OCI-LY1 (cell line): ENCODE measurements around the gene TNS3.

Experiments used
- H2AFZ ChIP-seq: fragments of 200-600 bp; sonication (generic), shearing (Covaris generic); 2 replicates; pipeline ENCODE4 v1.6.0; 2014; ENCODE audit warnings: antibody characterized with exemption, mild to moderate bottlenecking, low read length
- H3F3A ChIP-seq: fragments of 200-600 bp; sonication (generic), shearing (Covaris generic); 2 replicates; pipeline ENCODE4 v1.6.0; 2014; ENCODE audit warnings: mild to moderate bottlenecking, antibody characterized with exemption, low read length, moderate library complexity; ENCODE audit not compliant: insufficient read depth
- H3K27ac ChIP-seq: fragments of 200-600 bp; sonication (generic); 2 replicates; pipeline ENCODE4 v1.5.1; 2014; ENCODE audit warnings: low read length, mixed run types, mild to moderate bottlenecking, low read depth; ENCODE audit not compliant: poor library complexity, severe bottlenecking
- H3K27me3 ChIP-seq: fragments of 200-600 bp; sonication (generic); 2 replicates; pipeline ENCODE4 v1.6.0; 2014; ENCODE audit warnings: antibody characterized with exemption, mild to moderate bottlenecking, low read length, moderate library complexity; ENCODE audit not compliant: insufficient read depth
- H3K36me3 ChIP-seq: fragments of 200-600 bp; sonication (generic); 2 replicates; pipeline ENCODE4 v1.6.1; 2014; ENCODE audit warnings: mild to moderate bottlenecking, antibody characterized with exemption, low read length, moderate library complexity, mixed read lengths; ENCODE audit not compliant: insufficient read depth
- H3K4me1 ChIP-seq: fragments of 200-600 bp; sonication (generic); 2 replicates; pipeline ENCODE4 v1.5.1; 2014; ENCODE audit warnings: mild to moderate bottlenecking, low read length, moderate library complexity; ENCODE audit not compliant: insufficient read depth, severe bottlenecking
- H3K4me2 ChIP-seq: fragments of 200-600 bp; sonication (generic), shearing (Covaris generic); 2 replicates; pipeline ENCODE4 v1.6.1; 2014; ENCODE audit warnings: low read length
- H3K4me3 ChIP-seq: fragments of 200-600 bp; sonication (generic); 2 replicates; pipeline ENCODE4 v1.5.1; 2014; ENCODE audit warnings: low read length, low read depth, mild to moderate bottlenecking, mixed read lengths; ENCODE audit not compliant: poor library complexity, severe bottlenecking
- H3K79me2 ChIP-seq: fragments of 200-600 bp; shearing (Covaris generic); 2 replicates; pipeline ENCODE4 v1.6.1; 2016; ENCODE audit warnings: mixed run types, low read length, mixed read lengths; ENCODE audit not compliant: insufficient read depth
- H3K9ac ChIP-seq: fragments of 200-600 bp; sonication (generic), shearing (Covaris generic); 2 replicates; pipeline ENCODE4 v1.6.1; 2014; ENCODE audit warnings: mild to moderate bottlenecking, low read length, mixed read lengths
- H3K9me2 ChIP-seq: fragments of 200-600 bp; sonication (generic), shearing (Covaris generic); 2 replicates; pipeline ENCODE4 v1.6.1; 2014; ENCODE audit warnings: low read depth, mild to moderate bottlenecking, low read length, mixed read lengths
- H3K9me3 ChIP-seq: fragments of 200-600 bp; shearing (Covaris generic); 2 replicates; pipeline ENCODE4 v1.6.1; 2014; ENCODE audit warnings: low read length, mixed read lengths
- H4K20me1 ChIP-seq: fragments of 200-600 bp; sonication (generic), shearing (Covaris generic); 2 replicates; pipeline ENCODE4 v1.6.0; 2016; ENCODE audit warnings: mild to moderate bottlenecking, low read length; ENCODE audit not compliant: insufficient read depth
- EZH2 ChIP-seq: fragments of 200-600 bp; sonication (generic), shearing (Covaris generic); IDR thresholded peaks from 2 replicates; pipeline ENCODE4 v1.8.0; 2017; ENCODE audit warnings: borderline replicate concordance, mixed run types, mild to moderate bottlenecking, antibody characterized with exemption, low read length, moderate library complexity, mixed read lengths
- TF ChIP-seq, protein P1 (sequence below): fragments of 200-600 bp; sonication (generic), shearing (Covaris generic); IDR thresholded peaks from 2 replicates; pipeline ENCODE4 v1.5.1; 2017; ENCODE audit warnings: mild to moderate bottlenecking, antibody characterized with exemption, low read length, moderate library complexity, mixed read lengths

TNS3 gene

DNA sequence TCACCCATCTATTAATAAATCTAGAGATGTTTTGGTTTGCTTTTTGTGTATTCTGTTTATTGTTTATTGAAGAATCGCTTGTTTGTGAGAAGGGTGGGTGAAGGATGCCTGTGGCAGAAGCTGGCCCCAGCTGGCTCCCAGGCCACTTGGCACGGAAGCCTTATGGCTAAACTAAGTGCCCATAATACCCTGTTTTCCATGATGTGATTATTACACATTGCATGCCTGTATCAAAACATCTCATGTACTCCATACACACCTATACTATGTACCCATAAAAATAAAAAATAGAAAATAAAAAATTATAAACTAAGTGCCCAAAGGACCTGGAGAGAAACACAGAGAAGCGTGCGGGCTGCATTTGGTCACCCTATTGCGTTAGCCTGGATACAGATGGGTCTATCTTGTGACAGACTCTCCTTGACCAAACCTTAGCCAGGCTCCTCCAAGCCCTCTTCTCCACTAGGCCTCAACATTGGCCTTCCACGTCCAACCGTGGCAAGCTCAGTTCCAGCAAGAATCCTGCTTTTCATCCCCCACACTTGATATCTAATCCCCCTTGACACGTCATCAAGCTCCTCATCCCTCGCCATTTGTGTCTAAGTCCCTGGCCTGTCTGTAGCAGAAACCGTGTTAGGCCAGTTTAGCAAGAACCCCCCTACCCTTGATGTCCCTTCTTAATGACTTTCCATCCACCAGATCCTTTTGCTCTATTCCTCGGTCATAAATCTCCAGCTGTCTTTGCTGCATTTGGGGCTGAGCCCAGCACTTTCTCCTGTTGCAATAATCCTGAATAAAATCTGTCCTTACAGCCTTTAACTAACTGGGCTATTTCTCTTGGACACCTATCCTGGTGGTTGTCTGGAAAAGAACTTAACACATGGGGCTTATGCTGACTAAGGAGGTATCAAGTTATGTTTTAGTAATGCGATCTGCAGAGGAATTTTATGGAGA, 245.2 kb downstream of the TNS3 start:
- H3K79me2 ChIP-seq, result no peaks in the 10 kb centered on the region
- no peaks in the 10 kb centered on the region for H3K9me3 ChIP-seq
- TF ChIP-seq, protein P1, sequence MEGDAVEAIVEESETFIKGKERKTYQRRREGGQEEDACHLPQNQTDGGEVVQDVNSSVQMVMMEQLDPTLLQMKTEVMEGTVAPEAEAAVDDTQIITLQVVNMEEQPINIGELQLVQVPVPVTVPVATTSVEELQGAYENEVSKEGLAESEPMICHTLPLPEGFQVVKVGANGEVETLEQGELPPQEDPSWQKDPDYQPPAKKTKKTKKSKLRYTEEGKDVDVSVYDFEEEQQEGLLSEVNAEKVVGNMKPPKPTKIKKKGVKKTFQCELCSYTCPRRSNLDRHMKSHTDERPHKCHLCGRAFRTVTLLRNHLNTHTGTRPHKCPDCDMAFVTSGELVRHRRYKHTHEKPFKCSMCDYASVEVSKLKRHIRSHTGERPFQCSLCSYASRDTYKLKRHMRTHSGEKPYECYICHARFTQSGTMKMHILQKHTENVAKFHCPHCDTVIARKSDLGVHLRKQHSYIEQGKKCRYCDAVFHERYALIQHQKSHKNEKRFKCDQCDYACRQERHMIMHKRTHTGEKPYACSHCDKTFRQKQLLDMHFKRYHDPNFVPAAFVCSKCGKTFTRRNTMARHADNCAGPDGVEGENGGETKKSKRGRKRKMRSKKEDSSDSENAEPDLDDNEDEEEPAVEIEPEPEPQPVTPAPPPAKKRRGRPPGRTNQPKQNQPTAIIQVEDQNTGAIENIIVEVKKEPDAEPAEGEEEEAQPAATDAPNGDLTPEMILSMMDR, result no peak
- TF ChIP-seq EZH2, result no peak
- H3K4me1 ChIP-seq, result no peaks in the 10 kb centered on the region
- H3K9me2 ChIP-seq, result no peaks in the 10 kb centered on the region
- no peak overlapping the region for H2AFZ ChIP-seq
- H4K20me1 ChIP-seq, result no peaks in the 10 kb centered on the region
- H3K4me3 ChIP-seq, result no peak overlapping the region
- H3K27ac ChIP-seq, result no peak overlapping the region
- no peak overlapping the region for H3K4me2 ChIP-seq
- H3K27me3 ChIP-seq, result no peaks in the 10 kb centered on the region
- H3K9ac ChIP-seq, result no peak overlapping the region
- H3F3A ChIP-seq, result no peaks in the 10 kb centered on the region
- H3K36me3 ChIP-seq, result peaks cover 86% of the 10 kb centered on the region

DNA sequence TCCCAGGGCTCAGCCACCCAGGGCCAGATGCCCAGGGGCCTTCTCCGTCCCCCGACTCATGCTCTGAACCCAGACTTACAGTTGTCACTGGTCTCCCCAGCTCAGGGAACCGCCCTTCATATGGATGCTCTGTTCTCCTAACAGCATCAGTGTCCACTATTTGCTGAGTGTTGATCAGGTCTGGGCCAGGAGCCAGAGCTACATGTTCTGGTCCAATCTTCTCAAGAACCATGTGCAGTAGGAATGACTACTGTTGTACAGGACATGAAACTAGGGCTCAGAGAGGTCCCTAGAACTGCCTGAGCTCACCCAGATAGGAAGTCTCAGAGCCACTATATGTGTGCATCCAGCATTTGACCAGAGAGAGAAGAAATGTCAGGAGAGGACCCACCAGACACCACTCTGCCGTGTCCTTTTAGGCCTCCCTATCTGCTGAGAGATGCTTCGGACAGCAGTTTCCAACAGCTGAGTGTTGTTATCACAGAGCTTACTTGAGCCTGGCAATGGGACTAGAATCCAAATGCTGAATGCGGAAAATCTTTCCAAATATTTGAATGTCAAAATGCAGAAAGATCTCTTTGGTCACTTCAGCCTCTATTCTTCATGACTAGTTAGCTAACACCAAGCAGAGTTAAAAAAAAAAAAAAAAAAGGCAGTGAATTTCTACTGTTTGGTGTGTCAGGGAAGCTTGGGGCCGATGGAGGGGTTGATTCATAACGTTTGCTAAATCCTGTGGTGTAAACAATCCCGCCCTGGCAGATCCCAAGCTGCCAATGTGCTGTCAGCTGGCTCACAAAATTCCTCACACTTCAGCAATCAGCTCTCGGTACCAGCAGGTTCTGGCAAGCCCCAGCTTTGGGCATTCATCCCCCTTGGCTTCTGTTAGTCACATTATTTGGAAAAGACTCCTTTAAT, 246.1 kb downstream of the TNS3 start:
- no peaks in the 10 kb centered on the region for H3K9me2 ChIP-seq
- H3K4me3 ChIP-seq, result no peak overlapping the region
- no peak for TF ChIP-seq EZH2
- TF ChIP-seq, protein P1, result no peak
- H3K27ac ChIP-seq, result no peak overlapping the region
- no peaks in the 10 kb centered on the region for H4K20me1 ChIP-seq
- no peaks in the 10 kb centered on the region for H3F3A ChIP-seq
- peaks cover 86% of the 10 kb centered on the region for H3K36me3 ChIP-seq
- no peaks in the 10 kb centered on the region for H3K79me2 ChIP-seq
- H3K9ac ChIP-seq, result no peak overlapping the region
- no peak overlapping the region for H3K4me2 ChIP-seq
- no peaks in the 10 kb centered on the region for H3K4me1 ChIP-seq
- H3K27me3 ChIP-seq, result no peaks in the 10 kb centered on the region
- no peak overlapping the region for H2AFZ ChIP-seq
- no peaks in the 10 kb centered on the region for H3K9me3 ChIP-seq

DNA sequence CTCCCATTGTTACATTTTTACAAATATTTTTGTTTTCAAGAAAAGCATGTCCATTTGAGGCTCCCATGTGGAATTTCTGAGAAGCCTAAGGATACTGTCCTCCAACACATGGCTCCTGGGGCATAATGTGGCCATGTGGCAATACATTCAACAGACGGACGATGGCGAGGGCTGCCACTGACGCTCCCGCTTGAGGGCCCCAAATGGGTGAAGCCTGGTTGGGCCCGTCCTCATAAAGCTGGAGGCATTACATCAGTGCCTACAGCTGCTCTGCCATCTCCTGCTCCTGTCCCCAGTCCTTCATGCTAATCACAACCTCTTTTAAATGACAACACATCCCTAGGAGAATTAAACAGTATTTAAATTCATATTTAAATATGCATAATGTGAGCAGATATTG, 246.8 kb downstream of the TNS3 start:
- Histone ChIP-seq H3F3A (no peaks in the 10 kb centered on the region), H3K9ac (no peak overlapping the region), H3K27me3 (no peaks in the 10 kb centered on the region), H3K4me3 (no peak overlapping the region), H3K79me2 (no peaks in the 10 kb centered on the region), H3K9me3 (no peaks in the 10 kb centered on the region), H3K36me3 (peaks cover 90% of the 10 kb centered on the region), H3K9me2 (no peaks in the 10 kb centered on the region), H2AFZ (no peak overlapping the region), H3K4me2 (no peak overlapping the region), H3K27ac (no peak overlapping the region), H4K20me1 (no peaks in the 10 kb centered on the region), H3K4me1 (no peaks in the 10 kb centered on the region)
- TF ChIP-seq, protein P1, result no peak
- TF ChIP-seq EZH2, result no peak
